Keratinocyte (primary cell): ENCODE results near the gene EML1. TPM values are rescaled to one million over a fixed set of nuclear protein-coding genes. Genes with fewer than 3 reads are reported as not detected.

Experiments used
- DNase-seq: peaks from one replicate; pipeline ENCODE4 v3.0.0-alpha.2; 2011; ENCODE audit warnings: low read depth, missing footprints, low spot score
- FAIRE-seq: peaks from 2 replicates; lab custom pipeline; 2011; peaks lifted over from hg19 to GRCh38; lab: Jason Lieb, UNC
- H2AFZ ChIP-seq: 2 replicates; pipeline ENCODE4 v1.6.0; 2012; ENCODE audit warnings: low read length, control low read depth, inconsistent platforms; ENCODE audit not compliant: control insufficient read depth
- H3K27ac ChIP-seq: 2 replicates; pipeline ENCODE4 v1.5.1; 2011; ENCODE audit warnings: low read length; ENCODE audit not compliant: control insufficient read depth, insufficient read depth
- H3K27me3 ChIP-seq: 3 replicates; pipeline ENCODE4 v1.6.0; 2011; ENCODE audit warnings: low read length; ENCODE audit not compliant: control insufficient read depth, insufficient read depth; ENCODE audit errors: extremely low read depth
- H3K36me3 ChIP-seq, 2 experiments: 2 replicates in 1 of 2; 3 replicates in 1 of 2; pipeline ENCODE4 v1.5.1; 2011; ENCODE audit warnings: low read length in 2 of 2, mild to moderate bottlenecking in 1 of 2; ENCODE audit not compliant: control insufficient read depth in 2 of 2, insufficient read depth in 2 of 2; ENCODE audit errors: extremely low read depth in 1 of 2
- H3K4me1 ChIP-seq: 3 replicates; pipeline ENCODE4 v1.5.1; 2011; ENCODE audit warnings: low read length; ENCODE audit not compliant: control insufficient read depth, insufficient read depth; ENCODE audit errors: extremely low read depth
- H3K4me2 ChIP-seq: 3 replicates; pipeline ENCODE4 v1.6.0; 2011; ENCODE audit warnings: low read depth, low read length; ENCODE audit not compliant: control insufficient read depth, insufficient read depth; ENCODE audit errors: extremely low read depth
- H3K4me3 ChIP-seq, 3 experiments: fragments of 200-600 bp in 1 of 3; sonication (generic) in 1 of 3; 2 replicates in 2 of 3; 3 replicates in 1 of 3; pipeline ENCODE4 v1.5.1; 2011 to 2016; ENCODE audit warnings: low read length in 3 of 3, mild to moderate bottlenecking in 3 of 3, control low read depth in 2 of 3, inconsistent platforms in 1 of 3, low read depth in 1 of 3, mixed read lengths in 1 of 3, mixed run types in 1 of 3, moderate library complexity in 1 of 3; ENCODE audit not compliant: control insufficient read depth in 2 of 3, insufficient read depth in 2 of 3; ENCODE audit errors: extremely low read depth in 1 of 3
- H3K79me2 ChIP-seq: 2 replicates; pipeline ENCODE4 v1.6.0; 2012; ENCODE audit warnings: low read length; ENCODE audit not compliant: control insufficient read depth, insufficient read depth
- H3K9ac ChIP-seq: 3 replicates; pipeline ENCODE4 v1.6.0; 2011; ENCODE audit warnings: low read length; ENCODE audit not compliant: control insufficient read depth, insufficient read depth; ENCODE audit errors: extremely low read depth
- H3K9me1 ChIP-seq: 3 replicates; pipeline ENCODE4 v1.6.0; 2011; ENCODE audit warnings: low read length; ENCODE audit not compliant: control insufficient read depth, insufficient read depth; ENCODE audit errors: extremely low read depth
- H3K9me3 ChIP-seq: 2 replicates; pipeline ENCODE4 v1.5.1; 2012; ENCODE audit warnings: low read depth, low read length; ENCODE audit not compliant: control insufficient read depth
- H4K20me1 ChIP-seq: 3 replicates; pipeline ENCODE4 v1.6.0; 2011; ENCODE audit warnings: low read length; ENCODE audit not compliant: control insufficient read depth, insufficient read depth; ENCODE audit errors: extremely low read depth
- EZH2 ChIP-seq: IDR thresholded peaks from one replicate; pipeline ENCODE4 v1.6.1; 2012; ENCODE audit warnings: inconsistent platforms, mild to moderate bottlenecking, low read length, moderate library complexity
- dilution Hi-C: fragments of 300-500 bp; cut with MboI; formaldehyde crosslinking; loops from one replicate; pipeline ENCODE4 v1.7.0; 2020; ENCODE audit warnings: low sequenced_read_pairs; ENCODE audit not compliant: extremely low pct_ligation_motif_present
- polyA plus RNA-seq, 5 experiments: library from polyadenylated mRNA; depleted of rRNA in 3 of 5; stranded (reverse) in 3 of 5; stranded (forward) in 1 of 5; unstranded in 1 of 5; fragments of >200 nt; gene quantifications; 1 replicate in 1 of 5; 2 replicates in 3 of 5; 3 replicates in 1 of 5; pipeline versions ENCODE4 v1.2.1 to v1.2.3, GENCODE V29; 2011 to 2012; ENCODE audit warnings: missing spikeins in 2 of 5, low read depth in 1 of 5, low replicate concordance in 1 of 5
- TF ChIP-seq, protein P1 (sequence below), 3 experiments: IDR thresholded peaks in 1 of 3; conservative IDR thresholded peaks in 1 of 3; optimal IDR thresholded peaks in 1 of 3; 2 replicates in 2 of 3; 3 replicates in 1 of 3; pipeline versions ENCODE3 to v1.5.1; 2011; ENCODE audit warnings: low read length in 3 of 3, mild to moderate bottlenecking in 3 of 3, moderate library complexity in 2 of 3, control low read depth in 1 of 3, inconsistent platforms in 1 of 3; ENCODE audit not compliant: insufficient read depth in 2 of 3; ENCODE audit errors: extremely low read depth in 1 of 3

The EML1 gene
- polyA plus RNA-seq, 1 donor (not counting 4 experiments of a cell fraction or from before 2014, with no cell fraction given): 0.84 TPM

DNA sequence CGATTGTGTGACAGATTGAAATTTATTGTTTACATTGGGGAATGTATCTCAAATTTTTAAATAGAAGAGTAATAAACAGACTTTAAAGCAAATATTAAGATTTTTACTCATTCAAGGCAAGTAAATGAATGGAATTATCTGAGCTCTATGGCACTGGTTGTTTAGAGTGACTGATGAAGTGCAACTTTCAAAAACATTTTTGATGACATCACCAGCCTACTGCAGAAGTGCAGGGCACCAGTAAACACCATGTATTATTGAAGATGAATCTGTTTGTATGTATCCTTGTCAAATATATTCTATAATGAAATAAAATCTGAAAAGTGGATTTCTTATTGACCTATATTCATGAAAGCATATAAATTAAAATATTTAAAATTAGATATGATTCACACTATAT is 148.0 kb downstream of the EML1 start:
- H3K4me3 ChIP-seq: no peak overlapping the region
- H4K20me1 ChIP-seq: no peaks in the 10 kb centered on the region
- FAIRE-seq (no peak), DNase-seq (no peak)
- H3K9me3 ChIP-seq: no peaks in the 10 kb centered on the region
- no peak overlapping the region for H3K4me2 ChIP-seq
- peaks cover 7% of the 10 kb centered on the region for H3K4me1 ChIP-seq
- no peaks in the 10 kb centered on the region for H3K79me2 ChIP-seq
- no peak overlapping the region for H2AFZ ChIP-seq
- H3K27me3 ChIP-seq: no peaks in the 10 kb centered on the region
- H3K9me1 ChIP-seq: no peaks in the 10 kb centered on the region
- dilution Hi-C loops: no loop called here
- no peak for TF ChIP-seq EZH2
- TF ChIP-seq, protein P1, sequence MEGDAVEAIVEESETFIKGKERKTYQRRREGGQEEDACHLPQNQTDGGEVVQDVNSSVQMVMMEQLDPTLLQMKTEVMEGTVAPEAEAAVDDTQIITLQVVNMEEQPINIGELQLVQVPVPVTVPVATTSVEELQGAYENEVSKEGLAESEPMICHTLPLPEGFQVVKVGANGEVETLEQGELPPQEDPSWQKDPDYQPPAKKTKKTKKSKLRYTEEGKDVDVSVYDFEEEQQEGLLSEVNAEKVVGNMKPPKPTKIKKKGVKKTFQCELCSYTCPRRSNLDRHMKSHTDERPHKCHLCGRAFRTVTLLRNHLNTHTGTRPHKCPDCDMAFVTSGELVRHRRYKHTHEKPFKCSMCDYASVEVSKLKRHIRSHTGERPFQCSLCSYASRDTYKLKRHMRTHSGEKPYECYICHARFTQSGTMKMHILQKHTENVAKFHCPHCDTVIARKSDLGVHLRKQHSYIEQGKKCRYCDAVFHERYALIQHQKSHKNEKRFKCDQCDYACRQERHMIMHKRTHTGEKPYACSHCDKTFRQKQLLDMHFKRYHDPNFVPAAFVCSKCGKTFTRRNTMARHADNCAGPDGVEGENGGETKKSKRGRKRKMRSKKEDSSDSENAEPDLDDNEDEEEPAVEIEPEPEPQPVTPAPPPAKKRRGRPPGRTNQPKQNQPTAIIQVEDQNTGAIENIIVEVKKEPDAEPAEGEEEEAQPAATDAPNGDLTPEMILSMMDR (optimal IDR thresholded peaks at IDR 0.05 in 1 of 3, IDR thresholded peaks at IDR 0.05 in 1 of 3, conservative IDR thresholded peaks at IDR 0.05 in 1 of 3; ENCODE audit: extremely low read depth in 1 of 3, insufficient read depth in 2 of 3, low read length in 3 of 3): no peak
- no peak overlapping the region for H3K9ac ChIP-seq
- H3K27ac ChIP-seq: no peak overlapping the region
- H3K36me3 ChIP-seq: no peaks in the 10 kb centered on the region

DNA sequence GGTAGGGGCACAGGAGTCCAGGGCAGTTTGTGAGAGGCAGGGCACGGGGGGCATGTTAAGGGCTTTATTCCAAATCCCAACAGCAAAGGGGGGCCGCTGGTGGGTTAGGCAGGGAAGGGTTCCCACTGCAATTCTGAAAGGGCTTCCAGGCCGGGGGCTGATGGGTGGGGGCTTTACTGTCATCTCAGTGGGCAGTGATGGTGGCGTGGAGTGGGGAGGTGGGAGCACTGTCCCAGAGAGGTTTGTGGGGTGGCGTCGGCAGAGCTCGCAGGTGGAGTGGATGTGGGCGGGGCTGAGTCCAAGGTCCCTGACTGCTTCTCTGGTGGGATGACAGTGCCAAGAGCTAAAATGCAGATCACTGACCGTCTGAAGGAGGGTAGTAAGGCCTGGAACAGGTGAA is 150.4 kb downstream of the EML1 start:
- no peaks in the 10 kb centered on the region for H3K79me2 ChIP-seq
- no peak for FAIRE-seq
- no peaks in the 10 kb centered on the region for H3K9me1 ChIP-seq
- peaks cover 3% of the 10 kb centered on the region for H3K27me3 ChIP-seq
- no peak for DNase-seq
- no peak overlapping the region for H2AFZ ChIP-seq
- no peaks in the 10 kb centered on the region for H4K20me1 ChIP-seq
- no peak overlapping the region for H3K4me2 ChIP-seq
- TF ChIP-seq EZH2: no peak
- TF ChIP-seq, protein P1 (optimal IDR thresholded peaks at IDR 0.05 in 1 of 3, IDR thresholded peaks at IDR 0.05 in 1 of 3, conservative IDR thresholded peaks at IDR 0.05 in 1 of 3; ENCODE audit: extremely low read depth in 1 of 3, insufficient read depth in 2 of 3, low read length in 3 of 3): no peak
- H3K9ac ChIP-seq: no peak overlapping the region
- no peaks in the 10 kb centered on the region for H3K4me1 ChIP-seq
- no peaks in the 10 kb centered on the region for H3K36me3 ChIP-seq
- dilution Hi-C loops: no loop called here
- H3K9me3 ChIP-seq: no peaks in the 10 kb centered on the region
- no peak overlapping the region for H3K27ac ChIP-seq
- H3K4me3 ChIP-seq: no peak overlapping the region
